ENCODE results near the gene CDH13. TPM values are rescaled to one million over a fixed set of nuclear protein-coding genes. Genes with fewer than 3 reads are reported as not detected.

The CDH13 gene
- total RNA-seq, 2 experiments from 2014 or later = not detected

DNA sequence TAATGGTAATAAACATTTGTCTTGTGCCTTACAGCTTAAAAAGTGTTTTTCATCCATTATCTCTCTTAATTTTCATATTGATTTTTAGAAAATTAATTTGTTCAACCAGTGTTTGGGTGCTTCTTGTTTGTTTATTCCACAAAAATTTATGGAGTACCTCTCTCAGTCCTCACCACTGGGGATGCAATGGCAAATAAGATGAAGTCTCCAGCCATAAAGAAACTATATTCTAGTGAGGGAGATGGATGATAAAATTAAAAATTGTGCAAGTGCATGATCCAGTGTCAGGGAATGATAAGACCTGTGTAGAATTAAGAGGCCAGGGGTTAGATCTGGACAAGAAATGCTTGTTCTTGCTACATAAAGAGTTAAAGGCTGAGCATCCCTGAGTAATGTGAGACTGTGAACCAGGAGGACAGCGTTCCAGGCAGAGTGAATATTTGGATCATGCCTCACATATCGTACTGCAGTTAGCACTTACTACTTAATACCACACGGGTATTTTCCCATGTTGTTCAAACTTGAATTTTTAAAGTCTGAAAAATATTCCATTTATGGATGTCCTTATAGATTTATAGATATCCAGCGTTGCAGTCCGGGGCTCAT is 645.3 kb downstream of the CDH13 start:
- no peaks in the 10 kb centered on the region for H3K4me1 ChIP-seq (ENCODE audit: insufficient read depth, low read length, poor library complexity, severe bottlenecking)
- ChIA-PET POLR2A (no interaction called here), CTCF (ENCODE audit: unreplicated experiment) (no interaction called here)
- no peak overlapping the region for H3K4me2 ChIP-seq (ENCODE audit: low read length)
- H2AFZ ChIP-seq (ENCODE audit: low read length) = no peak overlapping the region
- no peaks in the 10 kb centered on the region for H3K79me2 ChIP-seq (ENCODE audit: insufficient read depth, low read depth, low read length)
- H3K9me3 ChIP-seq (ENCODE audit: low read length) = no peaks in the 10 kb centered on the region
- no peak for DNase-seq (ENCODE audit: low spot score)
- no peak overlapping the region for H3K27ac ChIP-seq (ENCODE audit: low read depth, low read length, poor library complexity, severe bottlenecking)
- no peak for TF ChIP-seq EZH2phosphoT487 (IDR thresholded peaks at IDR 0.05; ENCODE audit: borderline replicate concordance, low read depth, low read length)
- TF ChIP-seq, protein P1, sequence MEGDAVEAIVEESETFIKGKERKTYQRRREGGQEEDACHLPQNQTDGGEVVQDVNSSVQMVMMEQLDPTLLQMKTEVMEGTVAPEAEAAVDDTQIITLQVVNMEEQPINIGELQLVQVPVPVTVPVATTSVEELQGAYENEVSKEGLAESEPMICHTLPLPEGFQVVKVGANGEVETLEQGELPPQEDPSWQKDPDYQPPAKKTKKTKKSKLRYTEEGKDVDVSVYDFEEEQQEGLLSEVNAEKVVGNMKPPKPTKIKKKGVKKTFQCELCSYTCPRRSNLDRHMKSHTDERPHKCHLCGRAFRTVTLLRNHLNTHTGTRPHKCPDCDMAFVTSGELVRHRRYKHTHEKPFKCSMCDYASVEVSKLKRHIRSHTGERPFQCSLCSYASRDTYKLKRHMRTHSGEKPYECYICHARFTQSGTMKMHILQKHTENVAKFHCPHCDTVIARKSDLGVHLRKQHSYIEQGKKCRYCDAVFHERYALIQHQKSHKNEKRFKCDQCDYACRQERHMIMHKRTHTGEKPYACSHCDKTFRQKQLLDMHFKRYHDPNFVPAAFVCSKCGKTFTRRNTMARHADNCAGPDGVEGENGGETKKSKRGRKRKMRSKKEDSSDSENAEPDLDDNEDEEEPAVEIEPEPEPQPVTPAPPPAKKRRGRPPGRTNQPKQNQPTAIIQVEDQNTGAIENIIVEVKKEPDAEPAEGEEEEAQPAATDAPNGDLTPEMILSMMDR (conservative IDR thresholded peaks at IDR 0.05; ENCODE audit: low read length) = no peak
- no peak overlapping the region for H3K4me3 ChIP-seq (ENCODE audit: low read depth, low read length, poor library complexity, severe bottlenecking)
- no peaks in the 10 kb centered on the region for H4K20me1 ChIP-seq (ENCODE audit: insufficient read depth, low read length)
- H3K36me3 ChIP-seq (ENCODE audit: insufficient read depth, low read length) = no peaks in the 10 kb centered on the region
- intact Hi-C loops (cut with micrococcal nuclease; ENCODE audit: unreplicated experiment) = no loop called here
- BruUV-seq (replicated peaks) = no TSS peak
- no peaks in the 10 kb centered on the region for H3K9me2 ChIP-seq (ENCODE audit: insufficient read depth, low read length)

DNA sequence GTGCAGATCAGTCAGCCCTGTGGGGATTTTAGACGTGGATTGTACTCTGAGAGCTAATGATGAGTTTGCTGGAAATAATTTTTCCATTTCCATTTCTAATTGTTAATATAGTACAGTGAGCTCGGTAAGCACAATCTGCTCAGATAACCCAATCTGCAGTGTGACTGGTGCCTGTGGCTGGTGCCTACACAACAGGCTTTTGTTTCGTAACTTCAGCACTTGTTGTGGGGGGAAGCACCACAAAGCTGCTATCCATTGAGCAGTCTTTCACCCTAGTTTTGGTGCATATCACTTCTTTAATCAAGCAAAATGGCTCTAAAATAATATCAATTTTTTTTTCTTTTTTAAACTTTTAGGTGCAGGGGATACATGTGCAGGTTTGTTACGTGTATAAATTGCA is 646.1 kb downstream of the CDH13 start:
- DNase-seq (ENCODE audit: low spot score) = no peak
- ChIA-PET CTCF (ENCODE audit: unreplicated experiment) (no interaction called here), POLR2A (interaction anchor here (0.7 kb wide), 1 partner anchor 37 kb away, joined by 5 read pairs; no protein-coding TSS in a partner anchor)
- no peak overlapping the region for H3K27ac ChIP-seq (ENCODE audit: low read depth, low read length, poor library complexity, severe bottlenecking)
- no peaks in the 10 kb centered on the region for H3K79me2 ChIP-seq (ENCODE audit: insufficient read depth, low read depth, low read length)
- H3K36me3 ChIP-seq (ENCODE audit: insufficient read depth, low read length) = no peaks in the 10 kb centered on the region
- H4K20me1 ChIP-seq (ENCODE audit: insufficient read depth, low read length) = no peaks in the 10 kb centered on the region
- BruUV-seq (replicated peaks) = no TSS peak
- no peaks in the 10 kb centered on the region for H3K9me2 ChIP-seq (ENCODE audit: insufficient read depth, low read length)
- no peaks in the 10 kb centered on the region for H3K9me3 ChIP-seq (ENCODE audit: low read length)
- no peaks in the 10 kb centered on the region for H3K4me1 ChIP-seq (ENCODE audit: insufficient read depth, low read length, poor library complexity, severe bottlenecking)
- H3K4me3 ChIP-seq (ENCODE audit: low read depth, low read length, poor library complexity, severe bottlenecking) = no peak overlapping the region
- no peak overlapping the region for H3K4me2 ChIP-seq (ENCODE audit: low read length)
- intact Hi-C loops (cut with micrococcal nuclease; ENCODE audit: unreplicated experiment) = no loop called here
- TF ChIP-seq, protein P1 (conservative IDR thresholded peaks at IDR 0.05; ENCODE audit: low read length) = no peak
- no peak for TF ChIP-seq EZH2phosphoT487 (IDR thresholded peaks at IDR 0.05; ENCODE audit: borderline replicate concordance, low read depth, low read length)
- H2AFZ ChIP-seq (ENCODE audit: low read length) = no peak overlapping the region

DNA sequence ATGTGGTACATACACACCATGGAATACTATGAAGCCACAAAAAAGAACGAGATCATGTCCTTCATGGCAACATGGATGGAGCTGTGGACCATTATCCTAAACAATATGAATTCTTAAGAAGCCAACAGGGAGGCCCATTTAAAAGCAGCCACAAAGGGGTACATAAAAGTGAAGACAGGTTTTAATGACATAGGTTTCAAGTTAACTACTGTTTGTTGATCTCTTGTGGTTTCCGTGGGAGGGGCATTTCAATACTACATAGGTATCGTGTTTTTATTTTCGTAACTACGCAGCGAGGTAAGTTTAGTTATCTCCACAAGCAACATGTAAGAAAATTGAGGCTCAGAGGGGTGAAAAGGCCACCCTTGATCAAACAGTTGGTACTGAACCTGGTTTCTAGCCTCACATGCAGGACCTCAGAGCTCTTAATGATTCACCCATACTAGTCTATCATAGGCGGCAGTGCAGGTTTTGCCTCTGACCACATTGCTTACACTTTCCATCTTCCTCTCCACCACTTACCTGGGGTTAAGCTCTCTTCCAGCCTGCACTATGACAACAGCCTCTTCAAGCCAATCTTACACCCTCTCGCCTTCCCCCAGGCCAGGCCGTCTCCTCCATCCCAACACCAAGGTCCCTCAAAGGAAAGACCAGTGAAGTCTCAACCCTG is 646.9 kb downstream of the CDH13 start:
- ChIA-PET CTCF (ENCODE audit: unreplicated experiment) (no interaction called here), POLR2A (interaction anchor here (0.6 to 0.7 kb wide), 2 partner anchors 36 to 1589 kb away, joined by 3 to 5 read pairs; no protein-coding TSS in a partner anchor)
- Histone ChIP-seq H2AFZ (ENCODE audit: low read length) (no peak overlapping the region), H4K20me1 (ENCODE audit: insufficient read depth, low read length) (no peaks in the 10 kb centered on the region), H3K4me1 (ENCODE audit: insufficient read depth, low read length, poor library complexity, severe bottlenecking) (no peaks in the 10 kb centered on the region), H3K27ac (ENCODE audit: low read depth, low read length, poor library complexity, severe bottlenecking) (no peak overlapping the region), H3K9me2 (ENCODE audit: insufficient read depth, low read length) (no peaks in the 10 kb centered on the region), H3K4me2 (ENCODE audit: low read length) (no peak overlapping the region), H3K4me3 (ENCODE audit: low read depth, low read length, poor library complexity, severe bottlenecking) (no peak overlapping the region), H3K79me2 (ENCODE audit: insufficient read depth, low read depth, low read length) (no peaks in the 10 kb centered on the region), H3K36me3 (ENCODE audit: insufficient read depth, low read length) (no peaks in the 10 kb centered on the region), H3K9me3 (ENCODE audit: low read length) (no peaks in the 10 kb centered on the region)
- intact Hi-C loops (cut with micrococcal nuclease; ENCODE audit: unreplicated experiment) = no loop called here
- no peak for DNase-seq (ENCODE audit: low spot score)
- no TSS peak for BruUV-seq (replicated peaks)
- TF ChIP-seq EZH2phosphoT487 (IDR thresholded peaks at IDR 0.05; ENCODE audit: borderline replicate concordance, low read depth, low read length) = no peak
- TF ChIP-seq, protein P1 (conservative IDR thresholded peaks at IDR 0.05; ENCODE audit: low read length) = no peak

Measured in OCI-LY7 (cell line).